ENCODE results near the gene CC2D2A. TPM values are rescaled to one million over a fixed set of nuclear protein-coding genes. Genes with fewer than 3 reads are reported as not detected.
A peak's percentile ranks its signal among the peaks of the same experiment; 100 is the strongest.

Gene CC2D2A
- total RNA-seq, 2 donors from 2014 or later: 13.5 to 38.1 TPM

DNA sequence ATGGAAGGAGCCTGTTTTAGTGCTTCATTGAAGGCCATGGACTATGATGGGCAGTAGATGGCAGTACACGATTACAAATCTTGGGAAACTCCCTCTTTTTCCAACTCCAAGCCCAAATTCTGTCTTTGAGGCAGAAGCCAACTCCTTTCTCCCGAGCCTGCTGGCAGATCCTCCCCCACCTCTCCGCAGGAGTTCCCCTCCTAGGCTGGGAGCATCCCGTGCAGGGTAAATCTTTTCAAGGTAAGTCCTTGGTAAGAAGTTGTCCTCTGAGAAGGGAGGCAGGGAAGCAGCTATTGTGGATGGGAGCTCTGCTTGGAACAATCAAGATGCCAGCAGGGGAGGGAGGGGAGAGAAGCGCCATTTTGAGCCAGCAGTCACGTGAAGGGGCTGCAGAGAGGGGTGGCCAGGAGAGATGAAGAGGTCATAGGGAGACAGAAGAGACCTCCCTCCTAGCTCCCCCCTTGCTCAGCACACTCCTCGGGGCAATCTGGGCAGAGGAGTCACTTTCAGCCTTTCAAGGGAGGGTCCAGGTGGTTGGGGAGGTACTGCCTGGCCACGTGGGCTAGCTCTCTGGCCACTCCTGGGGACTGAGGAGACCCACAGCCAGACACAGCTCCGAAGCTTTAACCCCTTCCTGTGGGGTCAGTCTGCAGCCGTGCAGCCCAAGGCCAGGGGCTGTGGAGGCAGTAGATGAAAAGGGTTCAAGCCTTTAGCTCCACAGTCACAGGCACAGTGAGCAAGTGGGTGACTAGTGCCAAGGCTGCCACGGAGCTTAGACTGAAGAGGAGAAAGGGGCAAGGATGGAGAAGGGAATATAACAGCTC is 9.6 kb downstream of the CC2D2A start:
- TF ChIP-seq POLR2AphosphoS5 (IDR thresholded peaks at IDR 0.05) (peak; percentile 30), POLR2A (IDR thresholded peaks at IDR 0.05) (no peak)
- TF ChIP-seq, protein P1, sequence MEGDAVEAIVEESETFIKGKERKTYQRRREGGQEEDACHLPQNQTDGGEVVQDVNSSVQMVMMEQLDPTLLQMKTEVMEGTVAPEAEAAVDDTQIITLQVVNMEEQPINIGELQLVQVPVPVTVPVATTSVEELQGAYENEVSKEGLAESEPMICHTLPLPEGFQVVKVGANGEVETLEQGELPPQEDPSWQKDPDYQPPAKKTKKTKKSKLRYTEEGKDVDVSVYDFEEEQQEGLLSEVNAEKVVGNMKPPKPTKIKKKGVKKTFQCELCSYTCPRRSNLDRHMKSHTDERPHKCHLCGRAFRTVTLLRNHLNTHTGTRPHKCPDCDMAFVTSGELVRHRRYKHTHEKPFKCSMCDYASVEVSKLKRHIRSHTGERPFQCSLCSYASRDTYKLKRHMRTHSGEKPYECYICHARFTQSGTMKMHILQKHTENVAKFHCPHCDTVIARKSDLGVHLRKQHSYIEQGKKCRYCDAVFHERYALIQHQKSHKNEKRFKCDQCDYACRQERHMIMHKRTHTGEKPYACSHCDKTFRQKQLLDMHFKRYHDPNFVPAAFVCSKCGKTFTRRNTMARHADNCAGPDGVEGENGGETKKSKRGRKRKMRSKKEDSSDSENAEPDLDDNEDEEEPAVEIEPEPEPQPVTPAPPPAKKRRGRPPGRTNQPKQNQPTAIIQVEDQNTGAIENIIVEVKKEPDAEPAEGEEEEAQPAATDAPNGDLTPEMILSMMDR (IDR thresholded peaks at IDR 0.05): peak in 3 of 4 experiments; percentile 55 to 75 (median 56)
- Histone ChIP-seq H3K27ac (peak overlapping the region; percentile 65 to 69), H3K9me3 (no peaks in the 10 kb centered on the region), H3K4me1 (replicated peaks) (no peaks in the 10 kb centered on the region), H3K4me3 (peak overlapping the region; percentile 26 to 37), H3K36me3 (no peaks in the 10 kb centered on the region), H3K27me3 (replicated peaks; ENCODE audit: insufficient read depth) (no peaks in the 10 kb centered on the region)
- WGBS: 15% methylated on average over 9 of the region's 11 CpGs
- peak; percentile 39 for DNase-seq (ENCODE audit: low spot score)
- intact Hi-C loops (cut with DNase I): loop anchor here (1.0 to 5.0 kb wide), 2 partner anchors 171 to 248 kb away; no protein-coding TSS in a partner anchor

DNA sequence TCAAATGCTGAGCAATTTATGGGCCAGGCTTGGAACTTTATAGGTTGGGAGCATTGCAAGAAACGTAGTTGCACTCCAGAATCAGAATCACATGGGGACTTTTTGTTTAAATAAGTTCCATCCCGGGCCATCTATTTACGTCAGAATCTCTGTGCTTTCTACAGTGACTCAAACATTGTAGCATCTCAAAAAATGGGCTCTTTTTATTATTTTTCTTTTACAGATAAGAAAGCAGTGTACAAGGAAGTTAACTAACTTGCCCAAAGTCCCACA is 10.2 kb downstream of the CC2D2A start:
- DNase-seq (ENCODE audit: low spot score): peak; percentile 7
- H3K9me3 ChIP-seq: no peaks in the 10 kb centered on the region
- no peak for TF ChIP-seq POLR2A (IDR thresholded peaks at IDR 0.05)
- TF ChIP-seq, protein P1 (IDR thresholded peaks at IDR 0.05): no peak
- TF ChIP-seq POLR2AphosphoS5 (IDR thresholded peaks at IDR 0.05): no peak
- H3K36me3 ChIP-seq: no peaks in the 10 kb centered on the region
- peak overlapping the region; percentile 65 to 69 for H3K27ac ChIP-seq
- WGBS: 3% methylated on average over 3 of the region's 3 CpGs
- H3K4me3 ChIP-seq: peak overlapping the region; percentile 26 to 37
- no peaks in the 10 kb centered on the region for H3K27me3 ChIP-seq (replicated peaks; ENCODE audit: insufficient read depth)
- H3K4me1 ChIP-seq (replicated peaks): no peaks in the 10 kb centered on the region
- intact Hi-C loops (cut with DNase I): loop anchor here (1.0 to 5.0 kb wide), 3 partner anchors 170 to 477 kb away; no protein-coding TSS in a partner anchor

DNA sequence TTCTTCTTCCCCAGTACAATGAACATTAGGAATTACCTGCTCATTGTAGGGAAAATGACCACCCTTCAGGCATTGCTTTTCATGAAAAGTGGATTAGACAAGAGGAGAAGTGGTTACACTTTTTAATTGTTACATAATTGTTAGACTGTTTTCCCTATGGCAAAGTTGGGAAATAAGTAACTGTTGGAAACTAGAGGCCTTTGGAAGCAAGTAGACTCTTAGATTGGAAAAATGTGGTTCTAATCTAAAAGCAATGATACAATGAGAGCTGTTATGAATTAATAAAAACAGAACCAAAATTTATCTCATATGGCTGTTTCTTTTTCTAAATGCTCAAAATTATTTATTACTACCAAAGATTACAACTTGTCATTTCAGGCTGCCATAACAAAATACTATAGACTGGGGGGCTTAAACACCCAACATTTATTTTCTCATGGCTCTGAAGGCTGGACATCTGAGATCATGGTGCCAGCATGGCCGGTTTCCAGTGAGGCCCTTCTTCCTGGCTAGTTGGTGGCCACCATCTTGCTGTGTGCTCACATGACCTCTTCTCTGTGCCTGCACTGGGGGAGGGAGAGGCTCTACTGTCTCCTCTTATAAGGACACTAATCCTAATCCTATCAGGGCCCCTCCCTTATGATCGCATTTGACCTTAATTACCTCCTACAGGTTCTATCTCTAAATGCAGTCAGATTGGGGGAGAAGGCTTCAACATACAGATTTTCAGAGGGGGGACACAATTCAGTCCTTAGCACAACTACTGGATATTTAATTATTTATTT is 12.5 kb downstream of the CC2D2A start:
- no peaks in the 10 kb centered on the region for H3K9me3 ChIP-seq
- no peaks in the 10 kb centered on the region for H3K4me1 ChIP-seq (replicated peaks)
- TF ChIP-seq, protein P1 (IDR thresholded peaks at IDR 0.05): no peak
- TF ChIP-seq POLR2AphosphoS5 (IDR thresholded peaks at IDR 0.05) (no peak), POLR2A (IDR thresholded peaks at IDR 0.05) (no peak)
- DNase-seq (ENCODE audit: low spot score): no peak
- H3K27ac ChIP-seq: no peak overlapping the region
- H3K27me3 ChIP-seq (replicated peaks; ENCODE audit: insufficient read depth): no peaks in the 10 kb centered on the region
- intact Hi-C loops (cut with DNase I): loop anchor here (5.0 kb wide), 1 partner anchor 475 kb away; no protein-coding TSS in a partner anchor
- WGBS: 98% methylated on average over 2 of the region's 2 CpGs
- no peaks in the 10 kb centered on the region for H3K36me3 ChIP-seq
- H3K4me3 ChIP-seq: no peak overlapping the region

DNA sequence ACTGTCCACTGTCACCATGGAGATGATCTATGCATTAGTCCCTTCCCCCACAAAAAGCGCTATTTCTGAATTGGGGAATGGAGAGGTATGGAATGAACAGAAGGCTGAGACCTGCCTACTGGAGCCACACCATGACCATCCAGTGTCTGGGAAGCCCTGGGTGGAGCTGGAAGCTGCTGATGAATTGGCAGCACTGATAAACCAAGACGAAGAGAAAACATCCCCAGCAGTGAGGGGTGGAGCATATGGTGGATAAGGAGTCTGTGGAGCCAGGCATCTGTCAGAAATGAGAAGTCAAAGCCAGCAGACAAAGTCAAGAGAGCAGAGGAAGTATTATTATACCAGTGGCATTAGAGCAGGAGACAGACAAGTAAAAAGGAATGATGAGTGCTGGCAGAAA is 13.2 kb downstream of the CC2D2A start:
- Histone ChIP-seq H3K27ac (no peak overlapping the region), H3K9me3 (no peaks in the 10 kb centered on the region), H3K4me3 (no peak overlapping the region), H3K36me3 (no peaks in the 10 kb centered on the region), H3K27me3 (replicated peaks; ENCODE audit: insufficient read depth) (no peaks in the 10 kb centered on the region), H3K4me1 (replicated peaks) (no peaks in the 10 kb centered on the region)
- WGBS: 74% methylated on average over 2 of the region's 2 CpGs
- no peak for DNase-seq (ENCODE audit: low spot score)
- intact Hi-C loops (cut with DNase I): loop anchor here (5.0 kb wide), 1 partner anchor 474 kb away; no protein-coding TSS in a partner anchor
- no peak for TF ChIP-seq POLR2A (IDR thresholded peaks at IDR 0.05)
- no peak for TF ChIP-seq POLR2AphosphoS5 (IDR thresholded peaks at IDR 0.05)

DNA sequence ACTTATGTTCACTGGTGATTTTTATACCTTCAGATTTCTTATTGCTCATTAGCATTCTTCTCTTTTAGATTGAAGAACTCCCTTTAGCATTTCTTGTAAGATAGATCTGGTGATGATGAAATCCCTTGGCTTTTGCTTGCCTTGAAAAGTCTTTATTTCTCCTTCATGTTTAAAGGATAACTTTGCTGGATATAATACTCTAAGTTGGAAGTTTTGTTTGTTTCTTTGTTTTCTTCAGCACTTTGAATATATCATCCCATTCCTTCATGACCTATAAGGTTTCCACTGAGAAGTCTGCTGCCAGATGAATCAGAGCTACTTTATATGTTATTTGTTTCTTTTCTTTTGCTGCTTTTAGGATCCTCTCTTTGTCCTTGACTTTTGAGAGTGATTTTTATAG is 18.5 kb downstream of the CC2D2A start:
- DNase-seq (ENCODE audit: low spot score): no peak
- no peaks in the 10 kb centered on the region for H3K4me1 ChIP-seq (replicated peaks)
- no peak overlapping the region for H3K4me3 ChIP-seq
- TF ChIP-seq POLR2A (IDR thresholded peaks at IDR 0.05): no peak
- no peak for TF ChIP-seq POLR2AphosphoS5 (IDR thresholded peaks at IDR 0.05)
- TF ChIP-seq, protein P1 (IDR thresholded peaks at IDR 0.05): no peak
- no peaks in the 10 kb centered on the region for H3K36me3 ChIP-seq
- H3K27me3 ChIP-seq (replicated peaks; ENCODE audit: insufficient read depth): no peaks in the 10 kb centered on the region
- no peak overlapping the region for H3K27ac ChIP-seq
- intact Hi-C loops (cut with DNase I): no loop called here
- no peaks in the 10 kb centered on the region for H3K9me3 ChIP-seq

Data from prostate gland (tissue), 2 donors.